ENCODE measurements around the gene OR8K1.

Gene OR8K1

DNA sequence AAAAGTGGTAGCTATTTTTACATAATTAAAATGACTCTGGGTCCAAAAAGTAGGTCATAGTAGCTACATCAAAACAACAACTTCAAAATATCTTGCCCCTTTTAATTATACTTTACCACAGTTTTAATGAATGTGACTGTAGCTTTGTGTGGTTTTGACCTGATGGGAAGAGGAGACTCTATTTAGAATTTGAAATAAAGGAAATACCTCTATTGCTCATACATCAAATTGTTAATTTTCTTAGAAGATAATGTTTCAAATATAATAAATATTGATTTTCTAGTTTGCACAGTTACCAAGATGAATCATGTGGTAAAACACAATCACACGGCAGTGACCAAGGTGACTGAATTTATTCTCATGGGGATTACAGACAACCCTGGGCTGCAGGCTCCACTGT, at the start of gene OR8K1:
Gene OR8K1, plus strand, starts transcription at position 301 of the 400 bp plus-strand sequence. Its CDS starts 0 bp downstream, at position 301.
- in situ Hi-C loops (cut with MboI; ENCODE audit: low sequenced_read_pairs): no loop called here

GRCh38 chr11:56296898-56297297, 48.9 kb upstream of the OR8K1 start:
- in situ Hi-C loops (cut with MboI; ENCODE audit: low sequenced_read_pairs): no loop called here

DNA sequence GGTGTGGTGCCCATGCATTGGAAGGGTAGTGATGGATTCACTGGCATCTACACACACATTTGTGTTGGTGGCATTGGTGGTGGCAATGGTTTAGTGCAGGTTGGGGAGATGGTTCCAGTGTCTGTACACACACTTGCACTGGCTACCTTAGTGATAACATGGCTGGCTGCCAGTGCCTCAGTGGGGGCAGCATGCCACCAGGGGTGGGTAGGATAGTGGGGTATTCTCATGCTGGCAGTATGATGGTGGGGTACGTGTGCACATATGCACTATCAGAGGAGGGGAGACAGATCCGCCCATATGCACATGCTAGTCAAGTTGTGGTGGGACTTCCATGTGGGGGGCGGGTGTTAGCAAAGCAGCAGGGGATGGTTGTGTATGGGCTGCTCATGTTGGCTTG, 38.0 kb upstream of the OR8K1 start:
- in situ Hi-C loops (cut with MboI; ENCODE audit: low sequenced_read_pairs): no loop called here

GRCh38 chr11:56314844-56315243, 31.0 kb upstream of the OR8K1 start, which contains the start of gene OR8K3:
Gene OR8K3, plus strand, starts transcription at chr11:56315144. Its CDS starts 3,163 bp downstream, at chr11:56318307.
- in situ Hi-C loops (cut with MboI; ENCODE audit: low sequenced_read_pairs): no loop called here

DNA sequence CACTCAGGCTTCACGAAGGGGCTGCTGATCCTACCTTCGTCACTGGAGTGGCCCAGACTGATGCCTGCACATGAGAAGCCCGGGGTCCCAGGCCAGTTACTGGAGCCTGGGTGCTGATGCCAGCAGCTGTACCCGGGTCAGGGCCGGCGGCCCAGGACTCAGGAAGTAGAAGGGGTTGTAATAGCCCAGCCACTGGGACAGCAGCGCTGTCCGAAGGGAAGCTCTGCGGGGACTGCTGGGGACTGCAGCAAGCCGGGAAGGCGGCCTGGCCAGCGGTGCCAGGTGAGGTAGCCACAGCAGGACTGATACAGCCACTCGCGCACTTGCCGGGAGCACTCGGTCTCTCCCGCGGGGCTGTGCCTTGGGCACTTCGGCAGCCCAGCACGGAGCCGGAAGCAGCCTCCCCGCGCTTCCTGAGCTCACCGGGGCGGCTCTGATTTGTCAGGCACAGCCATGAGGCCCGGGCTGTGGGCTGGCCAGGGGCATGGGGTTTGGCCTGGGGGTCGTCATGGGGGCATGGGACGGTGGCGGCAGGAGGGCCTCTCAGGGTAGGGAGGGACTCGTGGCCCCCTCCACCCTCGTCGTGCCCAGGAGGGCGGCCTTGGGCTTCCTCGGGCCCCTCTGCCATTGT, 13.9 kb upstream of the OR8K1 start:
- in situ Hi-C loops (cut with MboI; ENCODE audit: low sequenced_read_pairs): no loop called here

GRCh38 chr11:56333156-56333555, 12.7 kb upstream of the OR8K1 start:
- in situ Hi-C loops (cut with MboI; ENCODE audit: low sequenced_read_pairs): no loop called here

DNA sequence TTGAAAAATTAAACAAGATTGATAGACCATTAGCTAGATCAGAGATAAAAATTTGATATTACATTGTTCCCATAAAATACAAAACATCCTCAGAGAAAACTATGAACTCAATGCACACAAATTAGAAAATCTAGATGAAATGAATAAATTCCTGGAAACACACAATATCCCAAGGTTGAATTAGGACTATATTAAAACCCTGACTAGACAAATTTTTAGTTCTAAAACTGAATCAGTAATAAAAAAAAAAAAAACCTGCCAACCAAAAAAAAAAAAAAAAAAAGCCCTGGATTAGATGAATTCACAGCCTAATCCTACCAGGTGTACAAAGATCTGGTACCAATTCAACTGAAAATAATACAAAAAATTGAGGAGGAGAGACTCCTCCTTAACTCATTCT, 5.5 kb upstream of the OR8K1 start:
- in situ Hi-C loops (cut with MboI; ENCODE audit: low sequenced_read_pairs): no loop called here

GRCh38 chr11:56353991-56354390, 8.2 kb downstream of the OR8K1 start, which contains the start of gene OR8J1:
Gene OR8J1, plus strand, starts transcription at chr11:56354291. Its CDS starts 5,956 bp downstream, at chr11:56360247.
- in situ Hi-C loops (cut with MboI; ENCODE audit: low sequenced_read_pairs): no loop called here

- in situ Hi-C loops (cut with MboI; ENCODE audit: low sequenced_read_pairs): no loop called here
These were observed 29.5 kb downstream of the OR8K1 start, which contains the start of gene OR8U1 for GRCh38 chr11:56375324-56375723. Gene OR8U1, plus strand, starts transcription at chr11:56375624. Its CDS starts 0 bp downstream, at chr11:56375624.

GRCh38 chr11:56380120-56380519, 34.3 kb downstream of the OR8K1 start:
- in situ Hi-C loops (cut with MboI; ENCODE audit: low sequenced_read_pairs): no loop called here

- in situ Hi-C loops (cut with MboI; ENCODE audit: low sequenced_read_pairs): no loop called here
These were observed 48.5 kb downstream of the OR8K1 start for GRCh38 chr11:56394381-56394780.

GRCh38 chr11:56396047-56396446, 50.2 kb downstream of the OR8K1 start:
- in situ Hi-C loops (cut with MboI; ENCODE audit: low sequenced_read_pairs): no loop called here

Data from HL-60/S4 treated with retinoic acid at 250 ng/mL for 4 days and 3 days (cell line).